ENCODE measurements around the gene WFS1. TPM values are rescaled to one million over a fixed set of nuclear protein-coding genes. Genes with fewer than 3 reads are reported as not detected.

The WFS1 gene
- total RNA-seq, 2 experiments from 2014 or later, result 1.3 to 1.7 TPM

DNA sequence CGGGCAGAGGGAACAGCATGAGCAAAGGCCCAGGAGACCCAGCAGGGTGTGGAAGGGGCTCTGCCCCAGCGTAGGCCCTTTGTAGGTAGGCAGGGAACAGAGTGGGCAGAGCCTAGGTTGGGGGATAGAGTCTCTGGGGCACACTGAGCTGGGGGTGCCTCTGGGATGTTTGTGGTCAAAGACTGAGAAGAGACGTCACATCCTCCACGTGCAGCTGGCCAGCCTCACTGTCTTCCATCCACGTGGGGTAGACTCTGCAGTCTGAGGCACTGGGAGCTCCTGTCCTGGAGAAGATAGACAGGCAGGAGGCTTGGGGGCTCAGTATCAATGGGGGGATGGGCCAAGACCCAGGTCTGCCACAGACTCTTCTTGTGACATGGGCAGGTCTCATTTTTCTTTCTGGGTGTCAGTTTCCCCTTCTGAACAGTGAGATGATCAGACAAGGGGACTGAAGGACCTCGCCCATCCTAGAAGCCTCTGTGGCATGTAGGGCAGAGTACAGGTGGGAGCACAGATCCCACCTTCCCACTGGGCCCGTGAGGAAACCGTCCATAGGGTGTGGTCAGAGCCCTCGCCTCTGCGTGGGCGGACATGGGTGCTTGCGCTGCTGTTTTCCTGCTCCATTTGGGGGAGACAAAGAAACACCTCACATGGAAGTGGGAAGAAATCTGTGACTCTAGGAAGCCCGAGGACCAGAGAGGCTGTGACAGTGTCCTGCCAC lies 22.9 kb downstream of the WFS1 start:
- Mint-ChIP-seq H3K9me3 (no peaks in the 10 kb centered on the region), H3K4me1 (ENCODE audit: low read depth) (no peaks in the 10 kb centered on the region), H3K36me3 (ENCODE audit: low read depth) (peaks cover 18% of the 10 kb centered on the region), H3K27ac (no peak overlapping the region), H3K27me3 (no peaks in the 10 kb centered on the region), H3K4me3 (no peak overlapping the region)
- ChIA-PET POLR2A (no interaction called here), CTCF (no interaction called here)
- no peaks in the 10 kb centered on the region for H3K27me3 ChIP-seq (ENCODE audit: control insufficient read depth in 1 of 2, insufficient read depth in 2 of 2, low read length in 2 of 2)
- H3K27ac ChIP-seq (ENCODE audit: low read depth in 1 of 2, low read length in 2 of 2), result no peak overlapping the region
- no peaks in the 10 kb centered on the region for H3K4me1 ChIP-seq (ENCODE audit: insufficient read depth, low read length)
- intact Hi-C loops (cut with DNase I, micrococcal nuclease), result no loop called here
- TF ChIP-seq, protein P1, sequence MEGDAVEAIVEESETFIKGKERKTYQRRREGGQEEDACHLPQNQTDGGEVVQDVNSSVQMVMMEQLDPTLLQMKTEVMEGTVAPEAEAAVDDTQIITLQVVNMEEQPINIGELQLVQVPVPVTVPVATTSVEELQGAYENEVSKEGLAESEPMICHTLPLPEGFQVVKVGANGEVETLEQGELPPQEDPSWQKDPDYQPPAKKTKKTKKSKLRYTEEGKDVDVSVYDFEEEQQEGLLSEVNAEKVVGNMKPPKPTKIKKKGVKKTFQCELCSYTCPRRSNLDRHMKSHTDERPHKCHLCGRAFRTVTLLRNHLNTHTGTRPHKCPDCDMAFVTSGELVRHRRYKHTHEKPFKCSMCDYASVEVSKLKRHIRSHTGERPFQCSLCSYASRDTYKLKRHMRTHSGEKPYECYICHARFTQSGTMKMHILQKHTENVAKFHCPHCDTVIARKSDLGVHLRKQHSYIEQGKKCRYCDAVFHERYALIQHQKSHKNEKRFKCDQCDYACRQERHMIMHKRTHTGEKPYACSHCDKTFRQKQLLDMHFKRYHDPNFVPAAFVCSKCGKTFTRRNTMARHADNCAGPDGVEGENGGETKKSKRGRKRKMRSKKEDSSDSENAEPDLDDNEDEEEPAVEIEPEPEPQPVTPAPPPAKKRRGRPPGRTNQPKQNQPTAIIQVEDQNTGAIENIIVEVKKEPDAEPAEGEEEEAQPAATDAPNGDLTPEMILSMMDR (IDR thresholded peaks at IDR 0.05), result no peak
- peaks cover 3% of the 10 kb centered on the region for H3K36me3 ChIP-seq (ENCODE audit: insufficient read depth, low read length)
- DNase-seq (no peak), ATAC-seq (ENCODE audit: poor library complexity) (no peak)
- H3K4me3 ChIP-seq (ENCODE audit: low read length), result no peak overlapping the region
- no peaks in the 10 kb centered on the region for H3K9me3 ChIP-seq (ENCODE audit: control insufficient read depth in 1 of 2, insufficient read depth in 1 of 2, low read length in 2 of 2)

DNA sequence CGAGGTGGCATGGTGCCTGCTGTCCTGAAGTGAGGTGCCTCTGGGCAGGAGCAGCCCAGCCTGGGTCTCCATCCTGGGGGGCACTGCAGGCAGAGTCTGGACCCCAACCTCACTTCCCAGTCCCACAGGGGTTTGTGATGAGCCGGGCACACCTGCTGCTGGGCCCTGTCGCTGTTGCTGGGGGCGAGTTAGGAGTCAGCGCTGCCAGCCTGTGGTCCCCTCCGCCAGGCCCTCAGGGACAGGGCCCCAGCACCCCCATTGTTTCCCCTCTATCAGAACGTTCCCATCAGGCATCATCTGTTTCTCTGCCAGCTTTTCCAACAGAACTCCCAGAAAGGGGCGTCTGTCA lies 23.4 kb downstream of the WFS1 start:
- Mint-ChIP-seq H3K4me1 (ENCODE audit: low read depth) (no peaks in the 10 kb centered on the region), H3K9me3 (no peaks in the 10 kb centered on the region), H3K4me3 (no peak overlapping the region), H3K27ac (no peak overlapping the region), H3K27me3 (no peaks in the 10 kb centered on the region), H3K36me3 (ENCODE audit: low read depth) (peaks cover 18% of the 10 kb centered on the region)
- H3K9me3 ChIP-seq (ENCODE audit: control insufficient read depth in 1 of 2, insufficient read depth in 1 of 2, low read length in 2 of 2), result no peaks in the 10 kb centered on the region
- ATAC-seq (ENCODE audit: poor library complexity), result no peak
- CTCF ChIA-PET, result no interaction called here
- no peaks in the 10 kb centered on the region for H3K4me1 ChIP-seq (ENCODE audit: insufficient read depth, low read length)
- H3K27me3 ChIP-seq (ENCODE audit: control insufficient read depth in 1 of 2, insufficient read depth in 2 of 2, low read length in 2 of 2), result no peaks in the 10 kb centered on the region
- H3K36me3 ChIP-seq (ENCODE audit: insufficient read depth, low read length), result peaks cover 3% of the 10 kb centered on the region
- H3K27ac ChIP-seq (ENCODE audit: low read depth in 1 of 2, low read length in 2 of 2), result no peak overlapping the region
- H3K4me3 ChIP-seq (ENCODE audit: low read length), result no peak overlapping the region
- POLR2A ChIA-PET, result no interaction called here
- intact Hi-C loops (cut with DNase I, micrococcal nuclease), result no loop called here
- DNase-seq, result no peak
- TF ChIP-seq, protein P1 (IDR thresholded peaks at IDR 0.05), result no peak

DNA sequence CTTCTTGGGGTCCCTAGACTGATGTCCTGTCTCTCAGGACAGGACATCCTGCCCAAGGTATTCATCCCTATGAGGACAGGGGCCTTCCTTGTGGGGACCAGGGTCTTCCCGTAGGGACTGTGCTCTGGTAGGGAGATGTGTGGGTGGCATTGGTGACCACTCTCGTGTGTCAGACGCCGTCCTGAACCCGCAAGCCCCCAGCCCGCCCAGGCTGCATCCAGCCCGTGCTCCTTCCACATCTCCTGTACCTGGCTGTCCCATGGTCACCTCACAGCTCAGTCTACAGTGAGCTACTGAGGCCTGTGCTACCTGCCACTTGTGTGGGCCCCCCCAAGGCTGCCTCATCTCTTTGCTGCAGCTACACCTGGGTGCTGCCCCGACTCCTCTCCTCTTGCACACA lies 24.0 kb downstream of the WFS1 start:
- Histone ChIP-seq H3K36me3 (ENCODE audit: insufficient read depth, low read length) (peaks cover 3% of the 10 kb centered on the region), H3K27me3 (ENCODE audit: control insufficient read depth in 1 of 2, insufficient read depth in 2 of 2, low read length in 2 of 2) (no peaks in the 10 kb centered on the region), H3K27ac (ENCODE audit: low read depth in 1 of 2, low read length in 2 of 2) (no peak overlapping the region), H3K4me3 (ENCODE audit: low read length) (no peak overlapping the region), H3K9me3 (ENCODE audit: control insufficient read depth in 1 of 2, insufficient read depth in 1 of 2, low read length in 2 of 2) (no peaks in the 10 kb centered on the region), H3K4me1 (ENCODE audit: insufficient read depth, low read length) (no peaks in the 10 kb centered on the region)
- TF ChIP-seq, protein P1 (IDR thresholded peaks at IDR 0.05), result no peak
- intact Hi-C loops (cut with DNase I, micrococcal nuclease), result no loop called here
- POLR2A ChIA-PET, result no interaction called here
- CTCF ChIA-PET, result no interaction called here
- H3K27me3 Mint-ChIP-seq, result no peaks in the 10 kb centered on the region
- no peak overlapping the region for H3K27ac Mint-ChIP-seq
- no peaks in the 10 kb centered on the region for H3K4me1 Mint-ChIP-seq (ENCODE audit: low read depth)
- H3K4me3 Mint-ChIP-seq, result no peak overlapping the region
- ATAC-seq (ENCODE audit: poor library complexity) (no peak), DNase-seq (no peak)
- H3K36me3 Mint-ChIP-seq (ENCODE audit: low read depth), result peaks cover 18% of the 10 kb centered on the region
- no peaks in the 10 kb centered on the region for H3K9me3 Mint-ChIP-seq
